ENCODE data around the gene HSD3B7.
"Not testable (repeated sequence)": the region's sequence is repeated elsewhere in the genome, so short reads cannot be mapped to it uniquely, and the experiment has no call there.

The HSD3B7 gene

GRCh38 chr16:31000671-31001382 lies 15.8 kb downstream of the HSD3B7 start:
- DNase-seq (ENCODE audit: low spot score): no peak

GRCh38 chr16:31001507-31002249 lies 16.7 kb downstream of the HSD3B7 start:
- DNase-seq (ENCODE audit: low spot score): no peak

- DNase-seq (ENCODE audit: low spot score): no peak
These were observed 17.3 kb downstream of the HSD3B7 start for GRCh38 chr16:31002250-31002700.

GRCh38 chr16:31002862-31003341 lies 17.9 kb downstream of the HSD3B7 start:
- no peak for DNase-seq (ENCODE audit: low spot score)

GRCh38 chr16:31003744-31004143 lies 18.7 kb downstream of the HSD3B7 start:
- DNase-seq (ENCODE audit: low spot score): no peak

- DNase-seq (ENCODE audit: low spot score): no peak
These were observed 19.7 kb downstream of the HSD3B7 start for GRCh38 chr16:31004658-31005057.

GRCh38 chr16:31005350-31006085 lies 20.5 kb downstream of the HSD3B7 start:
- no peak for DNase-seq (ENCODE audit: low spot score)

- DNase-seq (ENCODE audit: low spot score): no peak
These were observed 21.0 kb downstream of the HSD3B7 start for GRCh38 chr16:31006086-31006385.

GRCh38 chr16:31006589-31006988 lies 21.6 kb downstream of the HSD3B7 start:
- no peak for DNase-seq (ENCODE audit: low spot score)

GRCh38 chr16:31007684-31008083 lies 22.7 kb downstream of the HSD3B7 start:
- DNase-seq (ENCODE audit: low spot score): no peak

GRCh38 chr16:31008149-31008548 lies 23.1 kb downstream of the HSD3B7 start:
- DNase-seq (ENCODE audit: low spot score): peak; percentile 72

- no peak for DNase-seq (ENCODE audit: low spot score)
These were observed 23.5 kb downstream of the HSD3B7 start for GRCh38 chr16:31008551-31008950.

GRCh38 chr16:31009120-31009519 lies 24.1 kb downstream of the HSD3B7 start:
- DNase-seq (ENCODE audit: low spot score): no peak

GRCh38 chr16:31009894-31010584 lies 25.0 kb downstream of the HSD3B7 start:
- no peak for DNase-seq (ENCODE audit: low spot score)

GRCh38 chr16:31010585-31011325 lies 25.7 kb downstream of the HSD3B7 start, which contains the start of gene STX1B:
STX1B (minus strand) TSS chr16:31010638; CDS start chr16:31010396, 242 bp downstream.
- DNase-seq (ENCODE audit: low spot score): peak; percentile 77

GRCh38 chr16:31011815-31012214 lies 26.8 kb downstream of the HSD3B7 start:
- DNase-seq (ENCODE audit: low spot score): not testable (repeated sequence)

GRCh38 chr16:31013292-31013691 lies 28.3 kb downstream of the HSD3B7 start:
- DNase-seq (ENCODE audit: low spot score): not testable (repeated sequence)

- no peak for DNase-seq (ENCODE audit: low spot score)
These were observed 31.0 kb downstream of the HSD3B7 start for GRCh38 chr16:31016018-31016417.

- not testable (repeated sequence) for DNase-seq (ENCODE audit: low spot score)
These were observed 32.7 kb downstream of the HSD3B7 start for GRCh38 chr16:31017756-31018155.

GRCh38 chr16:31020536-31020935 lies 35.5 kb downstream of the HSD3B7 start:
- DNase-seq (ENCODE audit: low spot score): no peak

- no peak for DNase-seq (ENCODE audit: low spot score)
These were observed 37.7 kb downstream of the HSD3B7 start for GRCh38 chr16:31022544-31023251.

Data from AG20443 (cell line).